H9 (cell line): ENCODE data around the gene LRRC8E. TPM values are rescaled to one million over a fixed set of nuclear protein-coding genes. Genes with fewer than 3 reads are reported as not detected.
A peak's percentile ranks its signal among the peaks of the same experiment; 100 is the strongest.

ENCODE experiments used
- DNase-seq: peaks from one replicate; pipeline ENCODE4 v3.0.0-alpha.2; 2017
- H2AFZ ChIP-seq: one replicate; pipeline ENCODE4 v1.6.1; 2013; ENCODE audit warnings: mild to moderate bottlenecking, low read length, control low read depth, moderate library complexity
- H2AK5ac ChIP-seq: 2 replicates; pipeline ENCODE4 v1.6.1; 2013; ENCODE audit warnings: low read length, control low read depth, mixed read lengths; ENCODE audit not compliant: insufficient read length
- H2BK120ac ChIP-seq: one replicate; pipeline ENCODE4 v1.6.1; 2013; ENCODE audit warnings: low read depth, mild to moderate bottlenecking, low read length, control low read depth, inconsistent platforms; ENCODE audit not compliant: poor library complexity, severe bottlenecking
- H2BK12ac ChIP-seq: 2 replicates; pipeline ENCODE4 v1.6.1; 2013; ENCODE audit warnings: low read length, control low read depth, mixed read lengths, low read depth; ENCODE audit not compliant: insufficient read length
- H2BK15ac ChIP-seq: 2 replicates; pipeline ENCODE4 v1.6.1; 2013; ENCODE audit warnings: low read depth, low read length, control low read depth
- H2BK20ac ChIP-seq: one replicate; pipeline ENCODE4 v1.6.1; 2013; ENCODE audit warnings: low read depth, mild to moderate bottlenecking, low read length, control low read depth, inconsistent platforms; ENCODE audit not compliant: poor library complexity, severe bottlenecking
- H2BK5ac ChIP-seq: 2 replicates; pipeline ENCODE4 v1.6.1; 2013; ENCODE audit warnings: low read length, control low read depth, mixed read lengths; ENCODE audit not compliant: insufficient read length
- H3K14ac ChIP-seq: 2 replicates; pipeline ENCODE4 v1.6.1; 2013; ENCODE audit warnings: low read length, control low read depth; ENCODE audit not compliant: insufficient read depth
- H3K18ac ChIP-seq: 2 replicates; pipeline ENCODE4 v1.6.1; 2013; ENCODE audit warnings: low read depth, mild to moderate bottlenecking, mixed read lengths, low read length, control low read depth; ENCODE audit not compliant: insufficient read length
- H3K23ac ChIP-seq: 2 replicates; pipeline ENCODE4 v1.6.1; 2013; ENCODE audit warnings: low read length, control low read depth, mixed read lengths, low read depth; ENCODE audit not compliant: insufficient read length
- H3K23me2 ChIP-seq: 2 replicates; pipeline ENCODE4 v1.6.1; 2013; ENCODE audit warnings: low read depth, mild to moderate bottlenecking, mixed read lengths, low read length, control low read depth; ENCODE audit not compliant: insufficient read length, poor library complexity, severe bottlenecking
- H3K27ac ChIP-seq: 2 replicates; pipeline ENCODE4 v1.5.1; 2013; ENCODE audit warnings: low read length, control low read depth, mixed read lengths, low read depth; ENCODE audit not compliant: insufficient read length
- H3K27me3 ChIP-seq: 2 replicates; pipeline ENCODE4 v1.6.1; 2013; ENCODE audit warnings: low read length, control low read depth, inconsistent platforms; ENCODE audit not compliant: insufficient read depth
- H3K4ac ChIP-seq: 2 replicates; pipeline ENCODE4 v1.6.1; 2013; ENCODE audit warnings: low read depth, mild to moderate bottlenecking, control low read depth, inconsistent platforms, low read length, moderate library complexity
- H3K4me1 ChIP-seq: 2 replicates; pipeline ENCODE4 v1.6.1; 2013; ENCODE audit warnings: low read length, control low read depth, inconsistent platforms; ENCODE audit not compliant: insufficient read depth
- H3K4me2 ChIP-seq: 2 replicates; pipeline ENCODE4 v1.6.1; 2013; ENCODE audit warnings: low read length, control low read depth, mixed read lengths; ENCODE audit not compliant: insufficient read length, insufficient read depth
- H3K56ac ChIP-seq: 2 replicates; pipeline ENCODE4 v1.6.1; 2013; ENCODE audit warnings: low read depth, mild to moderate bottlenecking, mixed read lengths, low read length, control low read depth; ENCODE audit not compliant: insufficient read length
- H3K79me1 ChIP-seq: 2 replicates; pipeline ENCODE4 v1.6.1; 2013; ENCODE audit warnings: low read depth, mild to moderate bottlenecking, moderate library complexity, low read length, control low read depth, inconsistent platforms; ENCODE audit not compliant: insufficient read depth, poor library complexity, severe bottlenecking
- H3K79me2 ChIP-seq: 2 replicates; pipeline ENCODE4 v1.6.1; 2013; ENCODE audit warnings: low read length, control low read depth, inconsistent platforms; ENCODE audit not compliant: insufficient read depth
- H3K9ac ChIP-seq: 2 replicates; pipeline ENCODE4 v1.6.1; 2013; ENCODE audit warnings: low read length, control low read depth, mixed read lengths; ENCODE audit not compliant: insufficient read length; ENCODE audit errors: extremely low read depth
- H3K9me3 ChIP-seq: one replicate; pipeline ENCODE4 v1.6.1; 2013; ENCODE audit warnings: low read depth, low read length, inconsistent platforms; ENCODE audit not compliant: control insufficient read depth
- H3T11ph ChIP-seq: one replicate; pipeline ENCODE4 v1.6.1; 2013; ENCODE audit warnings: mild to moderate bottlenecking, low read length, control low read depth, inconsistent platforms
- H4K20me1 ChIP-seq: one replicate; pipeline ENCODE4 v1.6.1; 2013; ENCODE audit not compliant: control insufficient read depth, insufficient read length, insufficient read depth
- H4K5ac ChIP-seq: 2 replicates; pipeline ENCODE4 v1.6.1; 2013; ENCODE audit warnings: low read depth, mild to moderate bottlenecking, mixed read lengths, low read length, control low read depth; ENCODE audit not compliant: insufficient read length
- H4K8ac ChIP-seq: replicated peaks from 2 replicates; pipeline ENCODE4 v1.6.1; 2013; ENCODE audit warnings: low read length, control low read depth, mixed read lengths, low read depth; ENCODE audit not compliant: insufficient read length
- H4K91ac ChIP-seq: 2 replicates; pipeline ENCODE4 v1.6.1; 2013; ENCODE audit warnings: low read depth, mild to moderate bottlenecking, moderate library complexity, mixed read lengths, low read length, control low read depth; ENCODE audit not compliant: insufficient read length
- H3K27ac Mint-ChIP-seq, 3 experiments: 2 replicates in 2 of 3; 3 replicates in 1 of 3; pipeline ENCODE4 v1.8.0; 2020 to 2021; ENCODE audit warnings: mixed read lengths in 3 of 3, mild to moderate bottlenecking in 1 of 3, moderate library complexity in 1 of 3
- H3K27me3 Mint-ChIP-seq: 2 replicates; pipeline ENCODE4 v1.8.0; 2021; ENCODE audit warnings: low read depth, mild to moderate bottlenecking, moderate library complexity, mixed read lengths
- H3K36me3 Mint-ChIP-seq, 3 experiments: 2 replicates in 2 of 3; 3 replicates in 1 of 3; pipeline ENCODE4 v1.8.0; 2020 to 2021; ENCODE audit warnings: low read depth in 3 of 3, mixed read lengths in 3 of 3; ENCODE audit not compliant: insufficient read depth in 1 of 3
- H3K4me1 Mint-ChIP-seq, 2 experiments: 2 replicates each; pipeline ENCODE4 v1.8.0; 2020; ENCODE audit warnings: mixed read lengths in 2 of 2
- H3K4me3 Mint-ChIP-seq, 2 experiments: 2 replicates in 1 of 2; 3 replicates in 1 of 2; pipeline ENCODE4 v1.8.0; 2020 to 2021; ENCODE audit warnings: mild to moderate bottlenecking in 2 of 2, mixed read lengths in 2 of 2, moderate library complexity in 1 of 2
- H3K9me3 Mint-ChIP-seq, 2 experiments: 2 replicates in 1 of 2; 3 replicates in 1 of 2; pipeline ENCODE4 v1.8.0; 2020; ENCODE audit warnings: mild to moderate bottlenecking in 2 of 2, mixed read lengths in 2 of 2, moderate library complexity in 1 of 2
- WGBS: extraction: QIAGEN DNeasy Blood & Tissue Kit; methylation state at CpG from one replicate; pipeline ENCODE4 v1.1.7; 2013; ENCODE audit warnings: missing lambda C conversion rate, low lambda C conversion rate, mixed read lengths; ENCODE audit not compliant: insufficient read length; ENCODE audit errors: extremely low coverage; 5-methylcytosine and 5-hydroxymethylcytosine counted together
- total RNA-seq: library from RNA; stranded (reverse); gene quantifications from 2 replicates; pipeline ENCODE4 v1.2.1, GENCODE V29; 2021
- TF ChIP-seq, protein P1 (sequence below): fragments of 200-600 bp; sonication (generic); conservative IDR thresholded peaks from 3 replicates; pipeline ENCODE4 v1.8.0; 2021; ENCODE audit warnings: antibody characterized with exemption, mild to moderate bottlenecking

Gene LRRC8E
- total RNA-seq, 1 experiment from 2014 or later: 4.8 TPM

DNA sequence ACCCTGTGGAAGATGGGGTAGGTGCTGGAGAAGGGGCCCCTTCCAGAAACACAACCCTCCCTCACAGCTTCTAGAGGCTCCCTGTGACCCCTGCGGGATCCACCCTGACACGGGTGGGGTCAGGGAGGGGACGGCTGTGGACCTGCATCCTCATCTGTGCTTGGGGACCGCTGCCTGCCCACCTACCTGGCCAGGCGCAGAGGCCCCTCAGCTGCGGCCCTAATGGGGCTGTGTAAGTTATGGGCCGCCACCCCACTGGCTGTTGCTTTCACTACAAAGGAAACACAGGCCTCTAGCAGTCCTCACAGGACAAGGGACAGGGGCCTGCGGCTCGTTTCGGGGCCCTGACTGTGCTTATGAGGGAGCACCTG, 44.6 kb downstream of the LRRC8E start:
- Histone ChIP-seq H3K27ac (no peak overlapping the region), H3K9me3 (no peaks in the 10 kb centered on the region), H4K20me1 (no peaks in the 10 kb centered on the region), H3K56ac (no peak overlapping the region), H2BK15ac (no peak overlapping the region), H3K27me3 (no peaks in the 10 kb centered on the region), H3T11ph (no peak overlapping the region), H3K23ac (no peak overlapping the region), H3K4ac (no peak overlapping the region), H2BK120ac (no peak overlapping the region), H3K79me1 (no peaks in the 10 kb centered on the region), H3K79me2 (no peaks in the 10 kb centered on the region), H3K4me1 (no peaks in the 10 kb centered on the region), H4K5ac (no peak overlapping the region), H2BK20ac (no peak overlapping the region), H3K9ac (no peak overlapping the region), H3K4me2 (no peak overlapping the region), H2AK5ac (no peak overlapping the region), H3K14ac (no peak overlapping the region), H4K8ac (no peak overlapping the region), H3K18ac (no peak overlapping the region), H2AFZ (no peak overlapping the region), H2BK5ac (no peak overlapping the region), H3K23me2 (no peaks in the 10 kb centered on the region), H2BK12ac (no peak overlapping the region), H4K91ac (no peak overlapping the region)
- WGBS: no CpG with 5 or more reads among the region's 10 CpGs
- peaks cover 0 to 4% of the 10 kb centered on the region in 2 experiments; a peak in 1 of 4 replicates for H3K4me1 Mint-ChIP-seq
- H3K4me3 Mint-ChIP-seq: no peak overlapping the region
- H3K27ac Mint-ChIP-seq: peak overlapping the region in 1 of 3 experiments; percentile 70; a peak in 1 of 7 replicates
- DNase-seq: no peak
- H3K9me3 Mint-ChIP-seq: no peaks in the 10 kb centered on the region
- H3K27me3 Mint-ChIP-seq: no peaks in the 10 kb centered on the region
- TF ChIP-seq, protein P1, sequence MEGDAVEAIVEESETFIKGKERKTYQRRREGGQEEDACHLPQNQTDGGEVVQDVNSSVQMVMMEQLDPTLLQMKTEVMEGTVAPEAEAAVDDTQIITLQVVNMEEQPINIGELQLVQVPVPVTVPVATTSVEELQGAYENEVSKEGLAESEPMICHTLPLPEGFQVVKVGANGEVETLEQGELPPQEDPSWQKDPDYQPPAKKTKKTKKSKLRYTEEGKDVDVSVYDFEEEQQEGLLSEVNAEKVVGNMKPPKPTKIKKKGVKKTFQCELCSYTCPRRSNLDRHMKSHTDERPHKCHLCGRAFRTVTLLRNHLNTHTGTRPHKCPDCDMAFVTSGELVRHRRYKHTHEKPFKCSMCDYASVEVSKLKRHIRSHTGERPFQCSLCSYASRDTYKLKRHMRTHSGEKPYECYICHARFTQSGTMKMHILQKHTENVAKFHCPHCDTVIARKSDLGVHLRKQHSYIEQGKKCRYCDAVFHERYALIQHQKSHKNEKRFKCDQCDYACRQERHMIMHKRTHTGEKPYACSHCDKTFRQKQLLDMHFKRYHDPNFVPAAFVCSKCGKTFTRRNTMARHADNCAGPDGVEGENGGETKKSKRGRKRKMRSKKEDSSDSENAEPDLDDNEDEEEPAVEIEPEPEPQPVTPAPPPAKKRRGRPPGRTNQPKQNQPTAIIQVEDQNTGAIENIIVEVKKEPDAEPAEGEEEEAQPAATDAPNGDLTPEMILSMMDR: no peak
- H3K36me3 Mint-ChIP-seq: peaks cover 27 to 81% (median 60%) of the 10 kb centered on the region in 3 experiments; a peak in 6 of 7 replicates
